GM19238 (cell line): ENCODE measurements around the gene UIMC1.
"Not testable (repeated sequence)": the region's sequence is repeated elsewhere in the genome, so short reads cannot be mapped to it uniquely, and the experiment has no call there.

Experiments
- DNase-seq: peaks from one replicate; pipeline ENCODE4 v3.0.0; 2011; ENCODE audit warnings: low spot score; ENCODE audit not compliant: insufficient read length

UIMC1 gene

GRCh38 chr5:176873011-176873410, 133.6 kb downstream of the UIMC1 start:
- DNase-seq, result not testable (repeated sequence)

- not testable (repeated sequence) for DNase-seq
Measured at GRCh38 chr5:176872586-176872985, 134.0 kb downstream of the UIMC1 start.

- not testable (repeated sequence) for DNase-seq
Measured at GRCh38 chr5:176870644-176871043, 135.9 kb downstream of the UIMC1 start.

- DNase-seq, result no peak
Measured at GRCh38 chr5:176870110-176870591, 136.4 kb downstream of the UIMC1 start.

GRCh38 chr5:176869501-176870109, 137.0 kb downstream of the UIMC1 start:
- DNase-seq, result no peak

- DNase-seq, result no peak
Measured at GRCh38 chr5:176868731-176869130, 137.8 kb downstream of the UIMC1 start.

GRCh38 chr5:176868126-176868525, 138.5 kb downstream of the UIMC1 start:
- no peak for DNase-seq

- DNase-seq, result no peak
Measured at GRCh38 chr5:176866707-176867310, 139.8 kb downstream of the UIMC1 start.

GRCh38 chr5:176865964-176866363, 140.6 kb downstream of the UIMC1 start:
- DNase-seq, result no peak

- DNase-seq, result no peak
Measured at GRCh38 chr5:176864755-176865154, 141.8 kb downstream of the UIMC1 start.

- DNase-seq, result no peak
Measured at GRCh38 chr5:176863765-176864098, 142.8 kb downstream of the UIMC1 start.

- no peak for DNase-seq
Measured at GRCh38 chr5:176863041-176863764, 143.4 kb downstream of the UIMC1 start.

GRCh38 chr5:176862330-176862995, 144.1 kb downstream of the UIMC1 start:
- no peak for DNase-seq

GRCh38 chr5:176861276-176861675, 145.3 kb downstream of the UIMC1 start:
- DNase-seq, result no peak

- no peak for DNase-seq
Measured at GRCh38 chr5:176860381-176860780, 146.2 kb downstream of the UIMC1 start.

- DNase-seq, result no peak
Measured at GRCh38 chr5:176859916-176860315, 146.7 kb downstream of the UIMC1 start.

- no peak for DNase-seq
Measured at GRCh38 chr5:176857894-176858273, 148.7 kb downstream of the UIMC1 start.

GRCh38 chr5:176857216-176857893, 149.2 kb downstream of the UIMC1 start:
- no peak for DNase-seq

- DNase-seq, result no peak
Measured at GRCh38 chr5:176856746-176857145, 149.8 kb downstream of the UIMC1 start.

- DNase-seq, result no peak
Measured at GRCh38 chr5:176855598-176855997, 151.0 kb downstream of the UIMC1 start.
